ENCODE data around the gene SCUBE3. TPM values are rescaled to one million over a fixed set of nuclear protein-coding genes. Genes with fewer than 3 reads are reported as not detected.

The SCUBE3 gene
- total and polyA plus RNA-seq, 2 of the 4 experiments (the other 2 are of a cell fraction), result 19.9 to 45.5 TPM

DNA sequence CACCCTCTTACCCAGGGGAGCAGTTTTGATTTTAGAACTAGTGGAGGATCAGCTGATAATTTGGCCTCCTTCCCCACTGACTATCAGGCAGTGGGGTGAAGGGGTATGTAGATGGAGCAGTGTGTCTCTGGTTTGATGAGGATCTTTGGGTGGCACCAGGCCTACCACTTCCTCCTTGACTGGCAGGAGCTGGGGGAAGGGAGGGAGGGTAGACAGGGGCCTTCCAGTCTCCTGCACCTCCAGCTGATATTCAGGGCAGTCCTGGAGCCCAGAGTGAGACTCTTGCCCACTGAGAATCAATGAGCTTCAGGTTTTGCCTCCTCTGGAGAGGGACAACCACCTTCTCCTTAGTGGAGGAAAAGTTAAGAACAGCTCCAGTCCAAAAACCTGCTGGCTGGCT lies 87.1 kb downstream of the SCUBE3 start:
- BruUV-seq (replicated peaks), result no TSS peak
- intact Hi-C loops (cut with micrococcal nuclease) (no loop called here), in situ Hi-C loops (cut with MboI; ENCODE audit: low sequenced_read_pairs) (loop anchor here (25.0 kb wide), 1 partner anchor 436 kb away; the partner anchor contains the start of gene ARMC12), dilution Hi-C loops (cut with HindIII; ENCODE audit: low sequenced_read_pairs, unreplicated experiment) (no loop called here)
- Histone ChIP-seq H4K91ac (ENCODE audit: insufficient read depth, low read depth, low read length) (no peak overlapping the region), H3K4ac (ENCODE audit: low read depth, low read length) (no peak overlapping the region), H2BK20ac (ENCODE audit: low read depth, low read length) (no peak overlapping the region), H2BK120ac (ENCODE audit: low read depth, low read length) (no peak overlapping the region), H2AFZ (replicated peaks; ENCODE audit: low read length, poor library complexity) (no peak overlapping the region), H3K4me1 (ENCODE audit: control insufficient read depth, insufficient read depth, low read length) (peaks cover 7% of the 10 kb centered on the region), H3K4me2 (ENCODE audit: low read depth, low read length) (no peak overlapping the region), H4K5ac (ENCODE audit: low read depth, low read length) (no peak overlapping the region), H3K9me3 (ENCODE audit: control insufficient read depth, insufficient read depth, low read length) (no peaks in the 10 kb centered on the region), H2AK9ac (replicated peaks; ENCODE audit: low read depth, low read length, poor library complexity) (no peak overlapping the region), H3K27ac (ENCODE audit: insufficient read depth, low read length) (no peak overlapping the region), H4K8ac (ENCODE audit: low read depth in 2 of 2, low read length in 2 of 2) (no peak overlapping the region), H3K9me1 (ENCODE audit: insufficient read depth, low read length) (peaks cover 4% of the 10 kb centered on the region; the same call in 1 of the 2 replicates), H4K20me1 (ENCODE audit: insufficient read depth, low read length) (no peaks in the 10 kb centered on the region), H3K56ac (ENCODE audit: extremely low read depth, insufficient read depth, low read length) (no peak overlapping the region), H3K18ac (ENCODE audit: low read depth, low read length) (no peak overlapping the region), H3K79me1 (ENCODE audit: low read depth in 1 of 2, low read length in 2 of 2) (no peaks in the 10 kb centered on the region), H3K27me3 (ENCODE audit: control insufficient read depth, insufficient read depth, low read length) (no peaks in the 10 kb centered on the region), H2BK5ac (ENCODE audit: low read depth, low read length, poor library complexity, severe bottlenecking) (no peak overlapping the region), H2BK15ac (ENCODE audit: low read depth, low read length) (no peak overlapping the region), H3K9ac (ENCODE audit: low read depth, low read length) (no peak overlapping the region), H3K36me3 (ENCODE audit: control insufficient read depth, insufficient read depth, low read length) (peaks cover 4% of the 10 kb centered on the region; the same call in 1 of the 2 replicates), H2AK5ac (ENCODE audit: low read depth, low read length) (no peak overlapping the region), H3K4me3 (ENCODE audit: insufficient read depth, low read depth, low read length) (no peak overlapping the region), H3K23ac (ENCODE audit: low read depth, low read length) (no peak overlapping the region), H3K14ac (replicated peaks; ENCODE audit: low read depth, low read length) (no peak overlapping the region)
- ATAC-seq (ENCODE audit: low read depth) (no peak), DNase-seq (no peak)
- ChIA-PET POLR2A (ENCODE audit: unreplicated experiment) (no interaction called here), CTCF (no interaction called here)
- TF ChIP-seq RFX5 (IDR thresholded peaks at IDR 0.05; ENCODE audit: low read depth, low read length) (no peak), BHLHE40 (IDR thresholded peaks at IDR 0.05; ENCODE audit: low read depth, low read length) (no peak), POLR2A (IDR thresholded peaks at IDR 0.05; ENCODE audit: low read depth, low read length) (no peak), FOS (IDR thresholded peaks at IDR 0.05; ENCODE audit: low read depth, low read length) (no peak), RAD21 (IDR thresholded peaks at IDR 0.05; ENCODE audit: low read length) (no peak), SMC3 (IDR thresholded peaks at IDR 0.05; ENCODE audit: low read depth, low read length) (no peak)
- TF ChIP-seq, protein P1, sequence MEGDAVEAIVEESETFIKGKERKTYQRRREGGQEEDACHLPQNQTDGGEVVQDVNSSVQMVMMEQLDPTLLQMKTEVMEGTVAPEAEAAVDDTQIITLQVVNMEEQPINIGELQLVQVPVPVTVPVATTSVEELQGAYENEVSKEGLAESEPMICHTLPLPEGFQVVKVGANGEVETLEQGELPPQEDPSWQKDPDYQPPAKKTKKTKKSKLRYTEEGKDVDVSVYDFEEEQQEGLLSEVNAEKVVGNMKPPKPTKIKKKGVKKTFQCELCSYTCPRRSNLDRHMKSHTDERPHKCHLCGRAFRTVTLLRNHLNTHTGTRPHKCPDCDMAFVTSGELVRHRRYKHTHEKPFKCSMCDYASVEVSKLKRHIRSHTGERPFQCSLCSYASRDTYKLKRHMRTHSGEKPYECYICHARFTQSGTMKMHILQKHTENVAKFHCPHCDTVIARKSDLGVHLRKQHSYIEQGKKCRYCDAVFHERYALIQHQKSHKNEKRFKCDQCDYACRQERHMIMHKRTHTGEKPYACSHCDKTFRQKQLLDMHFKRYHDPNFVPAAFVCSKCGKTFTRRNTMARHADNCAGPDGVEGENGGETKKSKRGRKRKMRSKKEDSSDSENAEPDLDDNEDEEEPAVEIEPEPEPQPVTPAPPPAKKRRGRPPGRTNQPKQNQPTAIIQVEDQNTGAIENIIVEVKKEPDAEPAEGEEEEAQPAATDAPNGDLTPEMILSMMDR (conservative IDR thresholded peaks at IDR 0.05; ENCODE audit: low read depth, low read length), result no peak
- TF ChIP-seq, protein P2, sequence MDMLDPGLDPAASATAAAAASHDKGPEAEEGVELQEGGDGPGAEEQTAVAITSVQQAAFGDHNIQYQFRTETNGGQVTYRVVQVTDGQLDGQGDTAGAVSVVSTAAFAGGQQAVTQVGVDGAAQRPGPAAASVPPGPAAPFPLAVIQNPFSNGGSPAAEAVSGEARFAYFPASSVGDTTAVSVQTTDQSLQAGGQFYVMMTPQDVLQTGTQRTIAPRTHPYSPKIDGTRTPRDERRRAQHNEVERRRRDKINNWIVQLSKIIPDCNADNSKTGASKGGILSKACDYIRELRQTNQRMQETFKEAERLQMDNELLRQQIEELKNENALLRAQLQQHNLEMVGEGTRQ (IDR thresholded peaks at IDR 0.05; ENCODE audit: low read depth, low read length), result no peak

Other genes with a start within 250 kb of the SCUBE3 start
- 0.36 and 0.56 TPM in 2 replicates for gene TCP11, start 72.6 kb upstream of the SCUBE3 start, total RNA-seq (2012; rRNA removed)
- gene TCP11, start 72.6 kb upstream of the SCUBE3 start, polyA plus RNA-seq (2012; rRNA removed), result 0.30 and 0.34 TPM in 2 replicates
- 15.3 and 19.9 TPM in 2 replicates for gene ZNF76, start 45.8 kb downstream of the SCUBE3 start, total RNA-seq (2012; rRNA removed)
- 21.1 and 22.5 TPM in 2 replicates for gene ZNF76, start 45.8 kb downstream of the SCUBE3 start, polyA plus RNA-seq (2012; rRNA removed)
- gene DEF6, start 83.9 kb downstream of the SCUBE3 start, total RNA-seq (2012; rRNA removed), result 1.9 and 2.5 TPM in 2 replicates
- gene DEF6, start 83.9 kb downstream of the SCUBE3 start, polyA plus RNA-seq (2012; rRNA removed), result 4.1 and 4.2 TPM in 2 replicates
- 10.0 and 10.4 TPM in 2 replicates for gene PPARD, start 128.6 kb downstream of the SCUBE3 start, total RNA-seq (2012; rRNA removed)
- 69.0 and 78.3 TPM in 2 replicates for gene PPARD, start 128.6 kb downstream of the SCUBE3 start, polyA plus RNA-seq (2012; rRNA removed)
- gene FANCE, start 238.4 kb downstream of the SCUBE3 start, total RNA-seq (2012; rRNA removed), result 7.5 and 9.1 TPM in 2 replicates
- 6.8 and 7.1 TPM in 2 replicates for gene FANCE, start 238.4 kb downstream of the SCUBE3 start, polyA plus RNA-seq (2012; rRNA removed)

Measured in IMR-90 (cell line).